Measurements from ENCODE around the gene CHD2. TPM values are rescaled to one million over a fixed set of nuclear protein-coding genes. Genes with fewer than 3 reads are reported as not detected.
A peak's percentile ranks its signal among the peaks of the same experiment; 100 is the strongest.

Gene CHD2
- total RNA-seq, 1 experiment from 2014 or later: 81.8 TPM

GRCh38 chr15:93042691-93043378 is 142.7 kb downstream of the CHD2 start:
- no TSS peak for BruUV-seq (replicated peaks)
- no peak overlapping the region for H3K4me3 ChIP-seq (ENCODE audit: low read depth in 2 of 2, low read length in 2 of 2)
- H3K27me3 ChIP-seq (ENCODE audit: control insufficient read depth, insufficient read depth, low read length): no peaks in the 10 kb centered on the region
- ChIA-PET CTCF (no interaction called here), POLR2A (no interaction called here)
- in situ Hi-C loops (cut with HindIII; ENCODE audit: low pct_unique_long_range_greater_than_20kb, low sequenced_read_pairs): no loop called here
- no peak for DNase-seq (ENCODE audit: low read depth, low spot score)
- ATAC-seq: no peak
- H3K4me1 ChIP-seq (ENCODE audit: control insufficient read depth, insufficient read depth, low read length): no peaks in the 10 kb centered on the region; the same call in 1 of the 2 replicates
- H3K9me3 ChIP-seq (ENCODE audit: control insufficient read depth, insufficient read depth, low read depth, low read length): no peaks in the 10 kb centered on the region
- no peak overlapping the region for H3K27ac ChIP-seq (ENCODE audit: low read length)
- H3K36me3 ChIP-seq (ENCODE audit: control insufficient read depth, insufficient read depth, low read length): no peaks in the 10 kb centered on the region
- intact Hi-C loops (cut with micrococcal nuclease; ENCODE audit: unreplicated experiment): no loop called here
- no peak for TF ChIP-seq REST (IDR thresholded peaks at IDR 0.05; ENCODE audit: insufficient read depth in 1 of 2, low read depth in 2 of 2, low read length in 1 of 2)
- TF ChIP-seq CTCF (IDR thresholded peaks at IDR 0.05): no peak
- no peak for TF ChIP-seq SIN3A (IDR thresholded peaks at IDR 0.05; ENCODE audit: borderline replicate concordance, insufficient read depth, low read depth, low read length)
- no peak for TF ChIP-seq POLR2AphosphoS5 (IDR thresholded peaks at IDR 0.05; ENCODE audit: low read depth, low read length)
- no peak for TF ChIP-seq TCF7L2 (IDR thresholded peaks at IDR 0.05; ENCODE audit: low read depth, low read length)

DNA sequence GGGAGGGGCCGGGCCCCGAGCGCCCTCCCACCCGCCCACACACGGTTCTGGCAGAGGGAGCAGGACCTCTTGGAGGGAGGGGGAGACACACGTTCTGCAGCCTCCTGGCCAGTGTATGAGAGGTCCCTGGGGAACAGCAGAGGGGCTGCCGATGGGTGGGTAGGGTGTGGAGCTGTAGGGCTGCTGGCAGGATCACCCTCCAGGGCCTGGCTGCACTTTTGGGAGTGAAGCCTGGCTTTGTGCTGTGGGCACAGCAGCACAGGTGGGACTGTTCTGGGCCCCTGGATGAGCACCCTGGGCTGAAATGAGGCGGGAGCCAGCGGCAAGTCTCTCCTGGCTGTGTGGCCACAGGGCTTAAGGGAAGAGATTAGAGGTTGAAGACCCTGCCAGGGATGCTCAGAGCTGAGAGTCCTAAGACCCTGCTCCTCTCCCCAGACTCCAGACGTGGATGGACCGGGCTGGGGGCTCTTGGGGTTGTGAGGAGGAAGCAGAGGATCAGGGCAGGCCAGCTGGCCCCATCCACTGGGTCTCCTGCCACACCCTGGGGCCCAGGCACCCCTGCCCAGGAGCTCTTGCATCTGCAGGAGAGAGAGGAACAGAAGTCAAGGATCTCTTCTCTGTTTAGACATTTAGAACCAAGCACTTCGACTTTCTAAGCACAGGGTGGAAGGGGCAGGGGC is 143.6 kb downstream of the CHD2 start:
- H3K4me1 ChIP-seq (ENCODE audit: control insufficient read depth, insufficient read depth, low read length): no peaks in the 10 kb centered on the region; the same call in 1 of the 2 replicates
- ATAC-seq: 0 out of 2 replicates have a peak, but pooled peaks have one; percentile 8
- H3K9me3 ChIP-seq (ENCODE audit: control insufficient read depth, insufficient read depth, low read depth, low read length): no peaks in the 10 kb centered on the region
- no TSS peak for BruUV-seq (replicated peaks)
- intact Hi-C loops (cut with micrococcal nuclease; ENCODE audit: unreplicated experiment): no loop called here
- TF ChIP-seq REST (IDR thresholded peaks at IDR 0.05; ENCODE audit: insufficient read depth in 1 of 2, low read depth in 2 of 2, low read length in 1 of 2): no peak
- TF ChIP-seq TCF7L2 (IDR thresholded peaks at IDR 0.05; ENCODE audit: low read depth, low read length): no peak
- TF ChIP-seq POLR2AphosphoS5 (IDR thresholded peaks at IDR 0.05; ENCODE audit: low read depth, low read length): no peak
- no peak for TF ChIP-seq CTCF (IDR thresholded peaks at IDR 0.05)
- TF ChIP-seq SIN3A (IDR thresholded peaks at IDR 0.05; ENCODE audit: borderline replicate concordance, insufficient read depth, low read depth, low read length): no peak
- no peak overlapping the region for H3K27ac ChIP-seq (ENCODE audit: low read length)
- in situ Hi-C loops (cut with HindIII; ENCODE audit: low pct_unique_long_range_greater_than_20kb, low sequenced_read_pairs): no loop called here
- H3K27me3 ChIP-seq (ENCODE audit: control insufficient read depth, insufficient read depth, low read length): no peaks in the 10 kb centered on the region
- H3K4me3 ChIP-seq (ENCODE audit: low read depth in 2 of 2, low read length in 2 of 2): no peak overlapping the region
- ChIA-PET POLR2A (no interaction called here), CTCF (no interaction called here)
- H3K36me3 ChIP-seq (ENCODE audit: control insufficient read depth, insufficient read depth, low read length): no peaks in the 10 kb centered on the region
- DNase-seq (ENCODE audit: low read depth, low spot score): no peak
